IMR-90 (cell line): Measurements from ENCODE around the gene MALT1. TPM values are rescaled to one million over a fixed set of nuclear protein-coding genes. Genes with fewer than 3 reads are reported as not detected.

Experiments used
- ATAC-seq: fragments of 200-7000 bp; cut with Tn5 transposase; 2 replicates; pipeline ENCODE4 v1.9.1; 2020; ENCODE audit warnings: low read depth, mild to moderate bottlenecking, moderate library complexity
- BruUV-seq: library from RNA; stranded (reverse); fragments of 400-500 nt; replicated peaks from 2 replicates; lab custom pipeline; 2021; lab: Mats Ljungman, UMichigan
- CTCF ChIA-PET: fragments of 300-600 bp; formaldehyde crosslinking; extraction: SDS; loops from one replicate; lab custom pipeline; 2021; ENCODE audit warnings: antibody characterized with exemption; lab: Yijun Ruan, JAX
- POLR2A ChIA-PET: fragments of 300-600 bp; sonication (Branson Sonifier 250); formaldehyde crosslinking; loops from one replicate; lab custom pipeline; 2022; ENCODE audit warnings: antibody characterized with exemption; ENCODE audit not compliant: unreplicated experiment; lab: Charles Lee
- DNase-seq: peaks from one replicate; pipeline ENCODE4 v3.0.0; 2013
- H2AFZ ChIP-seq: replicated peaks from 2 replicates; pipeline ENCODE3; 2013; ENCODE audit warnings: low read length, mild to moderate bottlenecking; ENCODE audit not compliant: poor library complexity
- H2AK5ac ChIP-seq: 2 replicates; pipeline ENCODE4 v1.6.1; 2013; ENCODE audit warnings: low read depth, low read length, inconsistent platforms
- H2AK9ac ChIP-seq: replicated peaks from 2 replicates; pipeline ENCODE3; 2013; ENCODE audit warnings: mild to moderate bottlenecking, low read depth, low read length, moderate library complexity; ENCODE audit not compliant: poor library complexity
- H2BK120ac ChIP-seq: 2 replicates; pipeline ENCODE4 v1.6.1; 2013; ENCODE audit warnings: low read depth, low read length, inconsistent platforms
- H2BK15ac ChIP-seq: 3 replicates; pipeline ENCODE4 v1.6.1; 2013; ENCODE audit warnings: low read depth, low read length, inconsistent platforms
- H2BK20ac ChIP-seq: 2 replicates; pipeline ENCODE4 v1.6.1; 2013; ENCODE audit warnings: low read depth, mild to moderate bottlenecking, inconsistent platforms, low read length, moderate library complexity
- H2BK5ac ChIP-seq: 2 replicates; pipeline ENCODE4 v1.6.1; 2013; ENCODE audit warnings: mild to moderate bottlenecking, low read depth, low read length, inconsistent platforms; ENCODE audit not compliant: poor library complexity, severe bottlenecking
- H3K14ac ChIP-seq: replicated peaks from 2 replicates; pipeline ENCODE4 v1.6.1; 2013; ENCODE audit warnings: low read depth, low read length, inconsistent platforms
- H3K18ac ChIP-seq: 2 replicates; pipeline ENCODE4 v1.6.1; 2013; ENCODE audit warnings: low read depth, low read length, control low read depth
- H3K23ac ChIP-seq: 2 replicates; pipeline ENCODE4 v1.6.1; 2013; ENCODE audit warnings: low read depth, low read length, inconsistent platforms
- H3K27ac ChIP-seq: 2 replicates; pipeline ENCODE4 v1.5.1; 2013; ENCODE audit warnings: mild to moderate bottlenecking, control low read depth, low read length; ENCODE audit not compliant: insufficient read depth
- H3K27me3 ChIP-seq: 2 replicates; pipeline ENCODE4 v1.6.1; 2013; ENCODE audit warnings: low read length; ENCODE audit not compliant: control insufficient read depth, insufficient read depth
- H3K36me3 ChIP-seq: 2 replicates; pipeline ENCODE4 v1.6.1; 2013; ENCODE audit warnings: low read length, mixed read lengths; ENCODE audit not compliant: control insufficient read depth, insufficient read depth
- H3K4ac ChIP-seq: 2 replicates; pipeline ENCODE4 v1.6.1; 2013; ENCODE audit warnings: low read depth, low read length, inconsistent platforms
- H3K4me1 ChIP-seq: 2 replicates; pipeline ENCODE4 v1.6.1; 2013; ENCODE audit warnings: low read length, mixed read lengths; ENCODE audit not compliant: control insufficient read depth, insufficient read depth
- H3K4me2 ChIP-seq: 2 replicates; pipeline ENCODE4 v1.6.1; 2013; ENCODE audit warnings: low read depth, mild to moderate bottlenecking, control low read depth, low read length, moderate library complexity
- H3K4me3 ChIP-seq: 2 replicates; pipeline ENCODE4 v1.5.1; 2013; ENCODE audit warnings: low read depth, mild to moderate bottlenecking, control low read depth, low read length, moderate library complexity; ENCODE audit not compliant: insufficient read depth
- H3K56ac ChIP-seq: 2 replicates; pipeline ENCODE4 v1.6.1; 2013; ENCODE audit warnings: low read length, inconsistent platforms; ENCODE audit not compliant: insufficient read depth; ENCODE audit errors: extremely low read depth
- H3K79me1 ChIP-seq, 2 experiments: 2 replicates each; pipeline ENCODE4 v1.6.1; 2013; ENCODE audit warnings: low read length in 2 of 2, inconsistent platforms in 1 of 2, low read depth in 1 of 2
- H3K9ac ChIP-seq: 2 replicates; pipeline ENCODE4 v1.6.1; 2013; ENCODE audit warnings: low read depth, low read length, control low read depth
- H3K9me1 ChIP-seq: 2 replicates; pipeline ENCODE4 v1.6.1; 2013; ENCODE audit warnings: low read length, inconsistent platforms; ENCODE audit not compliant: insufficient read depth
- H3K9me3 ChIP-seq: 2 replicates; pipeline ENCODE4 v1.6.1; 2013; ENCODE audit warnings: low read length; ENCODE audit not compliant: control insufficient read depth, insufficient read depth
- H4K20me1 ChIP-seq: 2 replicates; pipeline ENCODE4 v1.6.1; 2013; ENCODE audit warnings: low read length, inconsistent platforms; ENCODE audit not compliant: insufficient read depth
- H4K5ac ChIP-seq: 2 replicates; pipeline ENCODE4 v1.6.1; 2013; ENCODE audit warnings: mild to moderate bottlenecking, low read depth, low read length, control low read depth
- H4K8ac ChIP-seq, 2 experiments: 2 replicates each; pipeline ENCODE4 v1.6.1; 2013; ENCODE audit warnings: low read depth in 2 of 2, low read length in 2 of 2, control low read depth in 1 of 2, inconsistent platforms in 1 of 2
- H4K91ac ChIP-seq: 2 replicates; pipeline ENCODE4 v1.6.1; 2013; ENCODE audit warnings: low read depth, low read length, inconsistent platforms; ENCODE audit not compliant: insufficient read depth
- BHLHE40 ChIP-seq: fragments of 150-350 bp; IDR thresholded peaks from 2 replicates; pipeline ENCODE4 v1.6.1; 2016; ENCODE audit warnings: mild to moderate bottlenecking, low read depth, low read length
- CEBPB ChIP-seq: IDR thresholded peaks from 2 replicates; pipeline ENCODE4 v1.6.1; 2012; ENCODE audit warnings: low read depth, low read length, improper control_type of control experiment
- CHD1 ChIP-seq: IDR thresholded peaks from 2 replicates; pipeline ENCODE4 v1.6.1; 2012; ENCODE audit warnings: low read depth, low read length, improper control_type of control experiment
- CTCF ChIP-seq: conservative IDR thresholded peaks from 2 replicates; pipeline ENCODE4 v1.5.1; 2012; ENCODE audit warnings: mild to moderate bottlenecking, low read depth, low read length, improper control_type of control experiment
- ELK1 ChIP-seq: fragments of 150-350 bp; IDR thresholded peaks from 2 replicates; pipeline ENCODE4 v1.6.1; 2016; ENCODE audit warnings: low read depth, mild to moderate bottlenecking, low read length, moderate library complexity, borderline replicate concordance
- FOS ChIP-seq: fragments of 150-350 bp; IDR thresholded peaks from 2 replicates; pipeline ENCODE4 v1.6.1; 2016; ENCODE audit warnings: low read depth, low read length
- MAFK ChIP-seq: IDR thresholded peaks from 2 replicates; pipeline ENCODE4 v1.6.1; 2012; ENCODE audit warnings: low read depth, low read length, improper control_type of control experiment
- MAZ ChIP-seq: IDR thresholded peaks from 2 replicates; pipeline ENCODE4 v1.6.1; 2012; ENCODE audit warnings: low read depth, mild to moderate bottlenecking, low read length, improper control_type of control experiment, moderate library complexity, borderline replicate concordance
- MXI1 ChIP-seq: IDR thresholded peaks from 2 replicates; pipeline ENCODE4 v1.6.1; 2012; ENCODE audit warnings: low read depth, mild to moderate bottlenecking, low read length, moderate library complexity, borderline replicate concordance
- NFE2L2 ChIP-seq: fragments of 150-350 bp; IDR thresholded peaks from 2 replicates; pipeline ENCODE4 v1.6.1; 2016; ENCODE audit warnings: low read depth, mild to moderate bottlenecking, low read length
- POLR2A ChIP-seq: IDR thresholded peaks from 2 replicates; pipeline ENCODE4 v1.6.1; 2012; ENCODE audit warnings: mild to moderate bottlenecking, low read depth, low read length
- RAD21 ChIP-seq: IDR thresholded peaks from 2 replicates; pipeline ENCODE4 v1.6.1; 2012; ENCODE audit warnings: low read length, improper control_type of control experiment
- RCOR1 ChIP-seq: IDR thresholded peaks from 2 replicates; pipeline ENCODE4 v1.6.1; 2012; ENCODE audit warnings: mild to moderate bottlenecking, low read length, improper control_type of control experiment; ENCODE audit not compliant: insufficient replicate concordance
- RFX5 ChIP-seq: IDR thresholded peaks from 2 replicates; pipeline ENCODE4 v1.8.0; 2012; ENCODE audit warnings: low read depth, mild to moderate bottlenecking, low read length, moderate library complexity
- SMC3 ChIP-seq: fragments of 150-350 bp; IDR thresholded peaks from 2 replicates; pipeline ENCODE4 v1.6.1; 2016; ENCODE audit warnings: low read depth, mild to moderate bottlenecking, antibody characterized with exemption, low read length, moderate library complexity
- USF2 ChIP-seq: fragments of 150-350 bp; IDR thresholded peaks from 2 replicates; pipeline ENCODE4 v1.6.1; 2017; ENCODE audit warnings: mild to moderate bottlenecking, antibody characterized with exemption, low read length, low read depth
- WGBS, 2 experiments: methylation state at CpG; one replicate each; pipeline versions ENCODE4 v1.1.5 to v1.1.7; 2013; ENCODE audit warnings: missing lambda C conversion rate in 2 of 2; ENCODE audit not compliant: insufficient read length in 1 of 2; ENCODE audit errors: extremely low coverage in 2 of 2; 5-methylcytosine and 5-hydroxymethylcytosine counted together
- dilution Hi-C: fragments of 300-500 bp; cut with HindIII; formaldehyde crosslinking; loops from one replicate; pipeline ENCODE4 v1.14.3; 2018; ENCODE audit warnings: low sequenced_read_pairs; ENCODE audit not compliant: unreplicated experiment
- in situ Hi-C: fragments of 300-500 bp; cut with MboI; formaldehyde crosslinking; loops from 3 replicates; pipeline ENCODE4 v1.14.3; 2019; ENCODE audit warnings: low sequenced_read_pairs, inconsistent platforms, mixed read lengths
- intact Hi-C: fragments of 100-400 bp; cut with micrococcal nuclease; formaldehyde crosslinking; loops from 2 replicates; pipeline ENCODE4 v1.10.0; 2022
- polyA plus RNA-seq, 3 experiments: library from polyadenylated mRNA; depleted of rRNA; stranded (reverse); fragments of >200 nt; gene quantifications; 2 replicates each; pipeline ENCODE4 v1.2.3, GENCODE V29; 2012; ENCODE audit warnings: low replicate concordance in 1 of 3
- total RNA-seq: library from RNA; depleted of rRNA; stranded (reverse); fragments of >200 nt; gene quantifications from 2 replicates; pipeline ENCODE4 v1.2.3, GENCODE V29; 2012

The MALT1 gene
- total and polyA plus RNA-seq, 2 of the 4 experiments (the other 2 are of a cell fraction), result 8.3 to 25.3 TPM

- Histone ChIP-seq H3K9ac (no peak overlapping the region), H4K5ac (no peak overlapping the region), H3K23ac (peak overlapping the region; percentile 15; the same call in 1 of the 2 replicates), H3K4me3 (no peak overlapping the region), H4K20me1 (no peaks in the 10 kb centered on the region), H3K27ac (no peak overlapping the region), H3K9me1 (peaks cover 10% of the 10 kb centered on the region; the same call in 1 of the 2 replicates), H3K79me1 (no peaks in the 10 kb centered on the region), H2AK9ac (no peak overlapping the region), H3K4me2 (no peak overlapping the region), H4K91ac (no peak overlapping the region), H2BK120ac (no peak overlapping the region), H2AFZ (no peak overlapping the region), H3K36me3 (peaks cover 5% of the 10 kb centered on the region), H3K4me1 (peaks cover 2% of the 10 kb centered on the region), H3K14ac (no peak overlapping the region), H3K56ac (no peak overlapping the region), H2AK5ac (no peak overlapping the region), H2BK20ac (no peak overlapping the region), H3K9me3 (peaks cover 4% of the 10 kb centered on the region; the same call in 1 of the 2 replicates), H2BK15ac (no peak overlapping the region), H3K4ac (no peak overlapping the region), H3K27me3 (no peaks in the 10 kb centered on the region; the same call in 1 of the 2 replicates), H4K8ac (no peak overlapping the region), H2BK5ac (no peak overlapping the region), H3K18ac (no peak overlapping the region)
- TF ChIP-seq RFX5 (no peak), SMC3 (no peak), MAFK (no peak), ELK1 (no peak), CEBPB (no peak), RCOR1 (no peak), CTCF (no peak), NFE2L2 (no peak), MXI1 (no peak), RAD21 (no peak), USF2 (no peak), BHLHE40 (no peak), MAZ (no peak), CHD1 (no peak), POLR2A (no peak), FOS (no peak)
- ChIA-PET POLR2A (no interaction called here), CTCF (interaction anchor here (1.2 to 3.0 kb wide), 2 partner anchors 10 to 317 kb away, joined by 5 to 16 read pairs; no protein-coding TSS in a partner anchor)
- WGBS, 2 experiments, result 17% methylated on average over 1 of the region's 3 CpGs; no CpG with 5 or more reads in 1 of the 2 experiments
- intact Hi-C loops, result no loop called here
- BruUV-seq, result no TSS peak
- peak; percentile 65 for ATAC-seq
- in situ Hi-C loops, result no loop called here
- peak; percentile 38 for DNase-seq
- dilution Hi-C loops, result no loop called here
These were observed 82.7 kb downstream of the MALT1 start for GRCh38 chr18:58753976-58754375.
